HG02885 (cell line): Measurements from ENCODE around the gene OGFR.

Source experiments
- ATAC-seq: cut with Tn5 transposase; IDR thresholded peaks from one replicate; pipeline ENCODE4 v1.9.1; 2021; ENCODE audit warnings: mild to moderate bottlenecking; ENCODE audit not compliant: unreplicated experiment, poor library complexity

OGFR gene

DNA sequence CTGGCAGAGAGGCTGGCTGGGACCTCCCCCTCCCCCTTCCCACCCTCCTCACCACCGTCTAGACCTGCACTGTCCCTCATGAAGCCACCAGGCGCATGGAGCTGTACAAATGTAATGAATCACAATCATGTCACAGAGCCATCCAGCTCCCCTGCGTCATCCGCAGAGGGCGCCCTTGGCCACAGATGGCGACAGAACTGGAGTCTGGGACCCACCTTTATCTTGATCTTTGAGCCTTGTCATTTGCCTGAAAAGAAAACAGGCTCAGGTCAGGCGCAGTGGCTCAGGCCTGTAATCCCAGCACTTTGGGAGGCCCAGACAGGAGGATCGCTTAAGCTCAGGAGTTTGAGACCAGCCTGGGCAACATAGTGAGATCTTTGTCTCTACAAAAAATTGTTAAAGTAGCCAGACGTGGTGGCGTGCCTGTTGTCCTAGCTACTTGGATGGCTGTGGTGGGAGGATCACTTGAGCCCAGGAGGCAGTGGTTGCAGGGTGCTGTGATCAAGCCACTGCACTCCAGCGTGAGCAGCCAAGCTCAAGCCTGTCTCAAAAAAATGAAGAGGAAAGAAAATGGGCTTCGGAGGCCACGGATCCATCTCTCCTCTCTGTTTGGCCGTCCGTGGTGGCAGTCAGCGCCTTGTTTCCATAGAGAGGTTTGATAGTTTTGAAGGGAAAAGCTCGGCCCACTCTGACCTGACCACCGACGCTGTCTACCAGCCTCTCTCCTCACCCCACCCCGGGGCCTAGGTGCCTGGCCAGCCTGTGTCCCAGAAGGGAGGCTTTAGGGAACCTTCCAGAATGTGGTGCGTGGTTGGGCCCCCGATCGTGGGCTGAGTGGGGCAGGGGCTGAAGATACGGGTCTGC lies 18.4 kb downstream of the OGFR start:
- peak; percentile 49 for ATAC-seq

DNA sequence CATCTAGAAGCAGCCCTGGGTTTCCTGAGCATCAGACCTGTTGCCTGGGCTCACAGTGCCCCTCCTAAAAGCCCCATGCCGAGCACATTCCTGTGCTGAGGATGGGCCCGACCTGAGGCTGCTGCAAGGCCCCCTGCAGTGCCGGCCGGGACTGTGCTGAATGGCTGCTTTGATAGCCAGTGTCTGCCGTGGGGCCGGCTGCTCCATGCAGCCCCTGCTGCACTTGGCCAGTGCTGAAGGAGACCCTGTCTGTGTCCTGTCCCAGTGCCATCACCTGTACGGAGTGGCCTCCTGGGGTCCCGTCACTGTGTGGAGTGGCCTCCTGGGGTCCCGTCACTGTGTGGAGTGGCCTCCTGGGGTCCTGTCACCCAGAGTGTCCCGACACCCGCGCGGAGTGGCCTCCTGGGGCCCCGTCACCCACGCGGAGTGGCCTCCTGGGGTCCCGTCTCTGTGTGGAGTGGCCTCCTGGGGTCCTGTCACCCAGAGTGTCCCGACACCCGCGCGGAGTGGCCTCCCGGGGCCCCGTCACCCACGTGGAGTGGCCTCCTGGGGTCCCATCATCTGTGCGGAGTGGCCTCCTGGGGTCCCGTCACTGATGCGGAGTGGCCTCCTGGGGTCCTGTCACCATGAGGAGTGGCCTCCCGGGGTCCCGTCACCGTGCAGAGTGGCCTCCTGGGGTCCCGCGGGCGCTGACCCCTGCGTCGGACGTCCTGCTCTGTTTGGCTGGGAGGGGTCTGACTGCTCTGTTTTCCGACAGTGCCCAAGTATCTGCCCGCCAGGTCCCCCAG lies 19.2 kb downstream of the OGFR start:
- no peak for ATAC-seq

DNA sequence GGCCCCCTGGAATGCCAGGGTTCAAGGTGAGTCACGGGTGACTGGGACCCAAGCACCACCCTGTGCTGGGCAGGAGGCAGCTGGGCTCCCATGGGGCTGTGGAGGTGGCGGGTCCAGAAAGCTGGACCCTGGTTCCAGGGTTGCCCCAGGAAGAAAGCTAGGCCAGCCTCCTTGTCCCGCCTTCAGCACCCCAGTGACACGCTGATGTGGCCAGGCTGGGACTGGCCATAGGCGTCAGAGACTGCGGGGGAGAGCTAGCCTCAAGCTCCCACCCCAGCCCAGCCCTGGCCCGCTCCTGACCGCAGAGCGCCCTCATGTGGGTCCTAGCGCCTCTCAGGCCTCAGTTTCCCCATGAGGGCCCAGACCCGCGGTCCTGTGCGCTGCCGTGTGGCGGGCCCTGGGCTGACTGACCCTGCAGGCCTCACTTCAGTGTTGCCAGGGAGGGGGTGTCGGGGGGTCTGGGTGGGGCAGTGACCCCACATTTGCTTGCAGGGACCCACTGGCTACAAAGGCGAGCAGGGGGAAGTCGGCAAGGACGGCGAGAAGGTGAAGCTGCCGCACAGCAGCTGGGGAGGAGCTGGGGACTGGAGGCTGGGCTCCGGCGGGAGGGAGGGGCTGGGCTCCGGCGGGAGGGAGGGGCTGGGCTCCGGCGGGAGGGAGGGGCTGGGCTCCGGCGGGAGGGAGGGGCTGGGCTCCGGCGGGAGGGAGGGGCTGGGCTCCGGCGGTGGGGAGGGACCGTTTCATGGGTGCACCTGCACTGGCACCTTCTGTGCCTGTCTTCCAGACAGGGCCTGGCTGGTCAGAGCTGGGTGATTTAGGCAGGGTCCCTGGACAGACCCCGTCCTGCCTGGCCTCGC lies 20.1 kb downstream of the OGFR start:
- no peak for ATAC-seq

DNA sequence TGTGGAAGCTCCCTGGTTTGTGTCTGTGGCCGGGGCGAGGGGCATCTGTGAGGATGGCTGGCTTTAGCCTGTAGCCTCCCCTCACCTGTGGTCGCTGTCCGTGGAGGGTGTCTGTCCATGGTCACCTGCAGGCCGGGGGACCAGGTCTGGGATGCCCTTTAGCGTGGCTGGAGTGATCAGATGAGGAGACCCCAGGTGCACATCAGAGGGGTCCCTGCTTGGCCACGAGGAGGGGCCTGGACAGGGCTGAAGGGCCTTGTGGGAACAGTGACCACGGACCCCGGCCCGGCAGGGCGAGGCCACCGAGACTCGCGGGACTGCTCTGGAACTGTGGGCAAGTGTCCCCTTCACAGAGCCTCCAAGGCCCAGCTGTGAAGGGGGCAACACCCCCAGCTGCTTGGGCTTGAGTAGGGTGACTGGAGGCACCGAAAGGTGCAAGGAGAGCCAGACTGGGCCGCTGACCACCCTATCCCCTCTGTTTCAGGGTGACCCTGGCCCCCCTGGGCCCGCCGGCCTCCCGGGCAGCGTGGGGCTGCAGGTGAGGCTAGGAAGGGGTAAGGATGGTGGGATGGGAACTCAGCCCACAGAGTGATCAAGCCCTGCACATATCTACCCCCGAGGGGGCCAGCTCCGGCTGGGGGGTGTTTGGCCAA lies 20.8 kb downstream of the OGFR start:
- ATAC-seq = no peak

- ATAC-seq = no peak
Measured at GRCh38 chr20:62825986-62826645, 21.5 kb downstream of the OGFR start.

- no peak for ATAC-seq
Measured at GRCh38 chr20:62826646-62827310, 22.1 kb downstream of the OGFR start.

DNA sequence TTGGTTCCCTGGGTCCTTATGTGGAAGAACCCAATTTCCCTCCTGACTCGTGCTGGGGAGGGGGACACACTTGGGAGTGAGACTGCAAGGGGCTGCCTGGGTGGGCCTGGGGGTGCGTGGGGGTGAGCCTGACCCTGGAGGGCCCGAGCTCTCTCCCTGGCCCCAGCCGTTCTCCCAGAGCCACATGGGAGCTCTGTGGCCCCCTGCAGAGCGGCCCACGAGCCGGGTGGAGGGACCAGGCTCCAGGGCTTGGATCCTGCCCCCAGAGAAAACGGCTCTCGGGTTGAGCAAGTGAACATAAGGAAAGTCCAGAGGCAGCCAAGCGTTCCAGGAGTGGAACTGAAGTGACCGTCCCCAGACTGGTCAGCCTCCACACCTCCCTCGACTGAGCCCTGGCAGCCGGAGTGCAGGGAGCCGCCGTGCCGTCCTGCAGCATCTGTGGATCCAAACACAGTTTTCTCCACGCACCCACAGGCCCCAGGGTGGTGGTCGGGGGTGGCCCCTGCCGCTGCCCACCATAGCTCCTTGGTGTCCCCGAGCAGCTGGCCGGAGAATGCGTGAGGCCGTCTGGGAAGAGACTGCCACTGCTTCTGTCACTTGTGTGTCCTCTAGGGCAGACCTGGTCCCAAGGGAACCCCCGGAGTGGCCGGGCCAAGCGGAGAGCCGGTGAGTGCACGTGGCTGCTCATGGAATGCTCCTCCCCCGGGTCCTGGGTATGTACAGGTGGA lies 22.8 kb downstream of the OGFR start:
- no peak for ATAC-seq

- no peak for ATAC-seq
Measured at GRCh38 chr20:62828051-62828450, 23.4 kb downstream of the OGFR start.

GRCh38 chr20:62828511-62829230 lies 24.0 kb downstream of the OGFR start:
- ATAC-seq = no peak

GRCh38 chr20:62829231-62830230 lies 24.9 kb downstream of the OGFR start:
- ATAC-seq = no peak

GRCh38 chr20:62830251-62830650 lies 25.6 kb downstream of the OGFR start:
- ATAC-seq = no peak

- no peak for ATAC-seq
Measured at GRCh38 chr20:62830821-62831220, 26.2 kb downstream of the OGFR start.

- no peak for ATAC-seq
Measured at GRCh38 chr20:62831361-62831788, 26.7 kb downstream of the OGFR start.

DNA sequence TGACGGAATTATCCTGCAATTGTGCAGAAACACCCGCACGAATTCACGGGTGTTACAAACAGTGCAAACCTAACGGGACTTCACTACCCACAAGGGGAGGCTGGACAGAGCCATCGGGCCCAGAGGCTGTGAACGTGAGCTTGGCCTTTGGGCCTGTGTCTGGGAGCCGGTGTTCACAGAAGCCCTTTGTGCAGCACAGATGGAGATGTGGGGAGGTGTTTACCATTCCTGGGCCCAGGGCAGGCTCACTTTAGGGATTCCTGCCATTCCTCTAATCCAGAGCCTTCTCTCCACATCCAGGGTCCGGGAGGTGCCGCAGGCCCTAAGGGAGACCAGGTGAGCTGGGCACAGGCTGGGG lies 27.2 kb downstream of the OGFR start:
- ATAC-seq = no peak

GRCh38 chr20:62832212-62832922 lies 27.7 kb downstream of the OGFR start:
- peak; percentile 57 for ATAC-seq

GRCh38 chr20:62832951-62833391 lies 28.3 kb downstream of the OGFR start:
- ATAC-seq = peak; percentile 38
